SK-N-SH (cell line): ENCODE results near the gene IGFL1.

ENCODE experiments used
- MAX ChIP-seq: IDR thresholded peaks from 2 replicates; pipeline ENCODE4 v1.4.0; 2012; ENCODE audit warnings: low read depth
- RAD21 ChIP-seq: IDR thresholded peaks from 2 replicates; pipeline ENCODE4 v1.6.1; 2012; ENCODE audit warnings: mild to moderate bottlenecking, low read length
- USF2 ChIP-seq: fragments of 150-350 bp; IDR thresholded peaks from 2 replicates; pipeline ENCODE4 v1.6.1; 2017; ENCODE audit warnings: antibody characterized with exemption, low read length, low read depth, borderline replicate concordance
- TF ChIP-seq, protein P1 (sequence below): fragments of 200-600 bp; sonication (generic); IDR thresholded peaks from 2 replicates; pipeline ENCODE4 v1.6.1; 2017; ENCODE audit warnings: antibody characterized with exemption, mild to moderate bottlenecking, moderate library complexity

DNA sequence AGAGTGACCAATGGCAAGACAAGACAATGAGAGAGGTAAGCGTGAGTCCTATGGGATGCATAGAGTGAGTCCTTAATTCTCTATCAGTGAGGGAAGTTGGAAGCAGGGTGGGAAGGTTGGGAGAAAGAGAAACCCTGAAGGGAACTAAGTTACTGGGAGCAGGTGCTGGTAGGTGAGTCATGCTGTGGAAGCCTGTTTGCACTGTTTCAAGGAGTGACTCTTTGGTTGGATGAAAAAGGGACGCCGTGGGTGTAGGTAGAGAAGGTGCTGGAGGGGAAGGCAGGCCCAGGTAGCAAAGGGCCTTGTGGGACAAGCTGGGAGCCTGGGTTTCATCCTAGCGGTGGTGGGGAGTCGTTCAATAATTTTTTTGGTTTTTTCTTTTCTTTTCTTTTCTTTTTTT lies 21.9 kb downstream of the IGFL1 start:
- TF ChIP-seq, protein P1, sequence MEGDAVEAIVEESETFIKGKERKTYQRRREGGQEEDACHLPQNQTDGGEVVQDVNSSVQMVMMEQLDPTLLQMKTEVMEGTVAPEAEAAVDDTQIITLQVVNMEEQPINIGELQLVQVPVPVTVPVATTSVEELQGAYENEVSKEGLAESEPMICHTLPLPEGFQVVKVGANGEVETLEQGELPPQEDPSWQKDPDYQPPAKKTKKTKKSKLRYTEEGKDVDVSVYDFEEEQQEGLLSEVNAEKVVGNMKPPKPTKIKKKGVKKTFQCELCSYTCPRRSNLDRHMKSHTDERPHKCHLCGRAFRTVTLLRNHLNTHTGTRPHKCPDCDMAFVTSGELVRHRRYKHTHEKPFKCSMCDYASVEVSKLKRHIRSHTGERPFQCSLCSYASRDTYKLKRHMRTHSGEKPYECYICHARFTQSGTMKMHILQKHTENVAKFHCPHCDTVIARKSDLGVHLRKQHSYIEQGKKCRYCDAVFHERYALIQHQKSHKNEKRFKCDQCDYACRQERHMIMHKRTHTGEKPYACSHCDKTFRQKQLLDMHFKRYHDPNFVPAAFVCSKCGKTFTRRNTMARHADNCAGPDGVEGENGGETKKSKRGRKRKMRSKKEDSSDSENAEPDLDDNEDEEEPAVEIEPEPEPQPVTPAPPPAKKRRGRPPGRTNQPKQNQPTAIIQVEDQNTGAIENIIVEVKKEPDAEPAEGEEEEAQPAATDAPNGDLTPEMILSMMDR: no peak
- no peak for TF ChIP-seq USF2
- TF ChIP-seq MAX: no peak
- no peak for TF ChIP-seq RAD21
